Measurements from ENCODE around the gene NCR3LG1. TPM values are rescaled to one million over a fixed set of nuclear protein-coding genes. Genes with fewer than 3 reads are reported as not detected.
A peak's percentile ranks its signal among the peaks of the same experiment; 100 is the strongest.

The NCR3LG1 gene
- polyA plus RNA-seq, 10 donors: 0.23 to 0.53 (median 0.36) TPM

DNA sequence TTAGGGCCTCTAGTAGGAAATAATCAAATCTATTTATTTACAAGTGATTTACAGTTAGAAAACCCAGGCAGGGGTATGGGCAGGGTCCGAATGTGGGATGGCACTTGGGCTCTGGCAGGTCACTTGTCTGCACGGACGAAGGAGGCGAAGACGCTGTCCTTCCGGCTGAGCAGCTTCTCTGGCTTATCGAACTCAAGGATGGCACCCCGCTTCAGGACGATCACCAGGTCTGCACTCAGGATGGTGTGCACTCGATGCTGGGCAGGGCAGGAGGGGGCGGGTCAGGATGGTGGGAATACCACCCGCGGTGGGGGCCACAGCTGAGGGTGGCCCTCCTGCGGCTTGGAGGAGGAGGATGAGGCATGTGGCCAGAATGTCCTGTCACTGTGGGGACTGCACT lies 41.3 kb downstream of the NCR3LG1 start:
- no peak for DNase-seq

DNA sequence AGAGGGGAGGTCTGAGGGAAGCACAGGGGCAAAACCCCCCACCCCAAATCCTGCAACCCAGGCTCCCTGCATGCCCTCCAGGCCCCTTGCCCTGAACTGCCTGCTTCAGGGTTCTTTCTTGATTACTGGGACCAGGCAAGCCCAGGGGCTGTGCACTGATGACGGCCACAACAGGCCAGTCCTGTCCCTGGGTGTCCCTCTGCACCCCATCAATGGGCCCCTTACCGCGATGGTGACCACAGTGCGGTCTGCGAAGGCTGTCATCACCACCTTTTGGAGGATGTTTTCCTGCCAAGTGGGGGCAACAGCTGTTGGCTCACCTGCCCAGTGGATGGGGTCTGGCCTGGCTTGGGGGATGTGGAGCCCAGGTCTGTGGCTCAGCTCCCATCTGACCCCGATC lies 41.9 kb downstream of the NCR3LG1 start:
- no peak for DNase-seq

DNA sequence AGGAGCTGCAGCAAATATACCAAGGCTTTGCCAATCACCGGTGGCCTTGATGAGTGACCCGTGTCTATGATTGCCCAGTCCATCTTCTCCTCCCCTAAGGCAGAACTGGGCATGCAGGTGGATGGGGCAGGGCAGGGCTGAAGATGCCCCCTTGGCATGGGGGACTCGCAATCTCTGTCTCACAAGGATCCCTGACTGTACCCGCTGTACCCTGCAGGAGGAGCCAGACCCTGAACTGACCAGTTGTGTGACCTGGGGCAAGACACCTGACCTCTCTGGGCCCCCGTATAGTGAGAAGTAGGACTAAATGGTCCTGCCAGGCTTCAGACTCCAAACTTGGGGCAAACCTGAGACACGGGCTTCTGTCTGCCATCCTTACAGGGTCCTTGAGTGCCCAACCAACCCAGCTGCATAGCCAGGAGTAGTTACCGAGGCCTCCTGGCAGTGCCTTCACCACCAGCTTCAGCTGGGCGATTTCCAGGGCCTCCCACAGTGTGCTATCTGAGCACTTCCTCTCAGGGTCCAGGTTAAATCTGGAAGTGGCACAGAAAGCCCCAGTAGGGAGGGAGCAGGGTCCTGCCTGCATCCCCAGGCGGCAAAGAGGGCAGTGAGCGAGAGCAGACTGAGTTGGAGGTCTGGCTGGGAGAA lies 43.3 kb downstream of the NCR3LG1 start:
- no peak for DNase-seq

DNA sequence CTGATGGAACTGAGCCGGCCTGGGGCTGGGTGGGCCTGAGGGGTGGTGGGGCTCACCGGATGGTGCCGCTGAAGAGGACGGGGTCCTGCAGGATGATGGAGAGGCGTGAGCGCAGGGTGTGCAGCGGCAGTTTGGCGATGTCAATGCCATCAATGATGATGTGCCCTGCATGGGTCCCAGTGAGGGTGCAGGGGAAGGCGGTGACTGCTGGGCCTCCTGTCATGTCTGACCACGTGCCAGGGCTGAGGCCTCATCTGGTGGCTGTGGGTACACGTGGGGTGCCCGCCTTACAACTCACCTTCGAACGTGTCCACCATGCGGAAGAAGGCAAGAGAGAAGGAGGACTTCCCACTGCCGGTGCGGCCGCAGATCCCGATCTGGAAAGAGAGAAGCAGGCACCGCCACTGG lies 44.0 kb downstream of the NCR3LG1 start:
- no peak for DNase-seq

DNA sequence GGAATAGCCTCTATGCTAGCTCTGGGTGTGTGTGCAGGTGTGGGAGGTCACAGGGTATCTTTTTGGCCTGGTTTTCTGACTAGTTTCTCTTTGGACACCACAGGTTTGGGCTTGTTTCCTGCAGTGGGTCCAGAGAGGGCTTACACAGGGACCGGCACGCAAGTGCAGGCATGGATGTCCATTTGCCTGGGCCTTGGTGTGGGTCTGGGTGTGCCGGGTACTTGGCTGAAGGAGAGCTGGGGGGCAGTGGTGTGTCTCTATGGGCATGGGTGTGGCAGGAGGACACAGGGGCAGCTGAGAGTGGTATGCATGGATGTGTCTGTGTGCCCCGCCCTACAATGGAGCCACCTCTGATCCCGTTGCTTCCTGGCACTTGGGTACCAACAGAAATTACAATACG lies 44.4 kb downstream of the NCR3LG1 start:
- no peak for DNase-seq

DNA sequence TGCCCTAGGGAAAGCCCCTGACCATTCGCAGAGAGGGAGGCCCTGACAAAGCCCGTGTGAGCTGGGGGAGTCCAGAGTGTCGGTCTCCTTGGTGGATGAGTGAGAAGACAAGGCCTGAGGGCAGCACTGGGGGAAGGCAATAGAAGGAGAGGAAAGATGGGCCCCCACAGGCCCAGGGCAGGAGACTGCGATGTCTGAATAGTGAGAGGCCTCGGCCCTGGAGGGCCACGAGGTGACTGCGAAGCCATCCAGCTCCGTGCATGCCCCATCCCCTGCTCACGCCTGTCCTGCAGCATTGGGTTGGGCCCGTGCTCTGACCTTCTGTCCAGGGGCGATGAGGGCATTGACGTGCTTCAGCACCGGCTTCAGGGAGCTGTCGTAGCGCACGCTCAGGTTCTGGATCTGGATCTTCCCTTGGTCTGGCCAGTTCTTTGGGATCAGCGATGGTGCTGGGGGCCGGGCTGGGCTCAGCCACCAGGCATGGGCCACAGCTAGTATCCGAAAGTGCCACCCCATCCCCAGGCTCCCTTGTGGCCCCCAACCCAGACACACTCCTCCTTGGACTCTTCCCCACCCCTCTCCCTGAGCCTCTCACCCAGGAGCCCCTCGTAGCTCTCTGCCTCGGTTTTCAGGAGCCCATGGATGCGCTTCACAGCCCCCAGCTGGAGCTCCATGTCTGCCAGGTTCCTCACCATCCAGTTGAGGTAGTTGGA lies 45.2 kb downstream of the NCR3LG1 start:
- no peak for DNase-seq

DNA sequence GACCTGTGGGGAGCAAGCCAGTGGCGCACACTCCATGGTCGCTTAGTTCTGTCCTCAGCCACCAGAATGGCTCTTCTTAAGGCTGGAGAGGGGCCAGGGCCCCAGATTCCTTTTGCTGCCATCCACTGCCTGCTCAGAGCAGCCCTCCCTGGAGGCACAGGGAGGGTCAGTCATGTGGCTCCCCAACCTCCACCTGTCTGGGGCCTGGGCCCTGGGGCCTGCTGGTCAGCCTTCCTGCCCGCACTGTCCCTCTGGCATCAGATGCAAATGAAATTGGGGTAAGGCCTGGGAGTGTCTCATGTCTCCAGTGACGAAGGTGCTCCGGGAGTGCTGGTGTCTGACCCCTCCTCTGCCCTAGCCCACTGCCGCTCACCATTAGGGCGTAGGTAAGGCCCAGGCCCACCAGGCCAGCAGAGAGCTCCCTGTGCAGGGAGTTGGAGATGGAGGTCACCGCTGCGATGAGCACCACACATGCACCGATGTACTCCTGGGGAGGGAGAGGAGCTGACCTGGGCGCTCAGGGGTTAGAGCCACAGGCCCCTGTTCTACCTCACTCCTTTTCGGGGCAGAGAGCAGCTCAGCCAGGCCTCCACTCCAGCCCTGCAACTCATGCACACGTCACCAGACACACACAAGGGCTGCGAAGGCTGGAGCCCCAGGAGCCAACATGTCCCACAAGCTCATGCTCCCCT lies 45.9 kb downstream of the NCR3LG1 start:
- DNase-seq: no peak

DNA sequence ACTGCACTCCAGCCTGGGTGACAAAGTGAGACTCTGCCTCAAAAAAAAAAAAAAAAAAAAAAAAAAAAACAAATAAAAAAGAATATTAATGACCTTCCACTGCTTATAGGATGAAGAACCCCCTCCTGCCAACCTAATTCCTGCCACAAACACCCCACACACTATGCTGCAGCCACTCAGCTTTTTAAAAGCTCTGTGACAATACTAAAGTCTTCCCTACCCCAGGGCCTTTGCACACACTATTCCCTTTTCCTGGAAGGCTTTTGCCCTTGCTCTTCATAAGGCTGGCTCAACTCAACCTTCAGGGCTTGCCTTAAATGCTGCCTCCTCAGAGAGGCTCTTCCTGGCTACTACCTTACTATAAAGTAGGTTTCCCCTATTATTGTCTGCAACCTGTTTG lies 47.6 kb downstream of the NCR3LG1 start:
- DNase-seq: no peak

DNA sequence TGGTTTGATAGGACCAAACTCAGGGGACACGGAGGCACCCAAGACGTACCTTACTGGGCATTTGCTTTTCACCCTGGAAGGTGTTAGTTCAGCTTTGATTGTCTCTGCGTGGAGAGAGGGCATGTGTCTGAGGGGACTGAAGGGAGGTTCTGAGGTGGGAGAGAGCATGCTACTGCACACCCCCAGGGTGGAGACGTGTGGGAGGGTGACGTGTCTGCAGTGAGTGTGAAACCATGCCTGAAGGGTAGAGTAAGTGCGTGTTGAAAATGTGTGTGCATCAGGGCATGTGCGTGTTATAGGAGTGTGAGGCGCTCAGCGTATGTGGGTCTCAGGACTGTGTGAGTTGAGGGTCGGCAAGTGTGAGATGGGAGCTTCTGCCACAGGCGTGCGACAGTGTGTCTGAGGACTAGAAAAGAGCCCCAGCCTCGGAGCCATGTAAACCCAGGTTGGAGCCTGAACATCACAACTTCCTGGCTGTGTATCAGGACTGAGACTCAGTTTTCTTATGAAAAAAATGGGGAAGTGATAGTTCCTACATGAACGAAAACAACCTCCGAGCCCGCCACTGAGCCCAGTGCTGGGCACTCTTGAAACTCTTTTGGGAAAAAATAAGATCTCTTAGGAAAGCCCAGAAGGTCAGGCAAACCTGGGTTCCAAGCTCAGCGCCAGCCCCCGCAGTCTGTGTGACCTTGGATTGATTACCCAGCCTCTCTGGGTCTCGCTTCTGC lies 48.6 kb downstream of the NCR3LG1 start:
- no peak for DNase-seq

DNA sequence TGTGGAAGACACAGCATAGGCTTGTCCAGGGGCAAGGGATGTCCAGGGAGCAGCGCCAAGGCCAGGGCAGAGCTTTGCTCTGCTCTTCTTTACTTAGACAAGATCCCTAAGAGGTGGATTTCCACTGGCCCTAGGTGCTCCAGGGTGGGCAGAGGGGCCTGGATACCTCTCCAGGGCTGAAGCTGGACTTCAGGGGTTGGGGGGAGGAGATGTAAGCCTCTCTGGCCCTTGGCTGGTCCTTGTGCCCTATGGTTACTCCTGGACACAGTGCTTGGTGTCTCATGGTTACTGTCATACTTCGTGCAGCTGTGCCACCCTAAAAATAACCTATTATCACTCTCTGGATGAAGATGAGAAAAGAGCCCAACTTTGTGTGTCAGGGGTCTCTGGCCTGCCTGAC lies 49.7 kb downstream of the NCR3LG1 start:
- DNase-seq: no peak

DNA sequence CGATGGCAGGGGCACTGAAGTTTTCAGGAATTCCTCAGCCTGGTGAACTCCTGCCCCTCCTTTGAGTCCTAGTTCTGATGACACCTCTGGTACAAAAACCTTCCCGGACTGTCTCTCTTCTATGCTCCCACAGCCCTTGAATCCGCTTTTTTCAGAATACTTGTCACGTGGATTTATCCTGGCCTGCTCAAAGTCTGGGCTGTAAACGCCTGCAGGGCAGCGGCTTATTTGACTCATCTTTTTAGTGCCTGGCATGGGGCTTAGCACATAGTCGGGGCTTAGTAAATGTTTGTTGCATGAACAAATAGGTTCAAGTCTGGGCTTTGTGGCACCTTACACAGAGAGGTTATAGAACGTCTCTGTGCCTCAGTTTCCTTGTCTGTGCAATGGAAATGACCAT lies 50.2 kb downstream of the NCR3LG1 start:
- DNase-seq: no peak

DNA sequence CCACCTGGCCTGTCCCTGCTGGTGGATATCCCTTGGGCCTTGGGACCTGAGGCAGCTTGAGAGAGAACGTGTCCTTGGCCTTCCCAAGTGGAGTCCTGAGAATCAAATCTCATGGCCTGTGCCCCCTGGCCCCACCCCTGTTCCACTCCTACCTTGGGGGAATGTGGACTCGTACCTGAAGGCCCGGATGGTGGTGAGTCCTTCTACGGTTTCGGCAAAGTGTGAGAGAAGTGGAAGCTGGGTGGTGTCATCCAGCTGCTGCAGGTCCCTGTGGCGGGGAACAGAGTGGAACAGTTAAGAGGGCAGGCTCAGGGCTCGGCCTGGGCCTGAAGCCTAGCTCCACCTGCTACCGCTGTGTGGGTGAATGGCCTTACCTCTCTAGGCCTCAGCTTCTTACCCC lies 50.9 kb downstream of the NCR3LG1 start:
- no peak for DNase-seq

DNA sequence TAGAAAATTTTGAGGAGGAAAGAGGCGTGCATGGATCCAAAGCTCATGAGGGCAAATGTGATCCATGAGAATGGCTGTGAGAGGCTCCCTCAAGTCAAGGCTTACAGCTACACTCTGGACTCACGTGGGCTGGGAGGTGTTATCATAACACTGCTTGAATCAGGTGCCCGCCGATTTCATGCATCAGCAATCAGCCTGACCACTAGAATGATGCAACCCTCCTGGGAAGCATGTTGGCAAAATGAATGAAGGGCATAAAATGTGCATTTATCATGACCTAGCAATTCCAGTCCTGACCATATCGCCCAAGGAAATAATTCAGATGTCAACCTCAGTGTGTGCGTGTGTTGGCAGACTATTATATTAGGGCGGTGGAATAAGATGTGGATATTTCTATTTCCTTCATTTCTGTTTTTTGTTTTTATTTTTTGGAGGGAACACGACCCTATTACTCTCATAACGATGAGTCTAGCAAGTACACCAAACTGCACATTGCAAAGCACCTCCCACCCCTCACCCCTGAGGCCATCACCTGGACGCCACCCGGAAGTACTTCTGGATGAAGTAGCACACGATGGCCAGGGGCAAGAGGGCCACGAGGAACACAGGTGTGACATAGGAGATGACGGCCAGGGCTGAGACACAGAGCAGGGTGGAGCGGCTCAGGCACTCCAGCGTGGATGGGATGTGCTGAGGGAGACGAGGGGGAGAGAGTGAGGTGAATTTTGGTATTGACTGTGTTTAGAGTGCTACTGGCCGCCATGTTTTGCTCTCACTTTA lies 52.6 kb downstream of the NCR3LG1 start:
- DNase-seq: no peak

DNA sequence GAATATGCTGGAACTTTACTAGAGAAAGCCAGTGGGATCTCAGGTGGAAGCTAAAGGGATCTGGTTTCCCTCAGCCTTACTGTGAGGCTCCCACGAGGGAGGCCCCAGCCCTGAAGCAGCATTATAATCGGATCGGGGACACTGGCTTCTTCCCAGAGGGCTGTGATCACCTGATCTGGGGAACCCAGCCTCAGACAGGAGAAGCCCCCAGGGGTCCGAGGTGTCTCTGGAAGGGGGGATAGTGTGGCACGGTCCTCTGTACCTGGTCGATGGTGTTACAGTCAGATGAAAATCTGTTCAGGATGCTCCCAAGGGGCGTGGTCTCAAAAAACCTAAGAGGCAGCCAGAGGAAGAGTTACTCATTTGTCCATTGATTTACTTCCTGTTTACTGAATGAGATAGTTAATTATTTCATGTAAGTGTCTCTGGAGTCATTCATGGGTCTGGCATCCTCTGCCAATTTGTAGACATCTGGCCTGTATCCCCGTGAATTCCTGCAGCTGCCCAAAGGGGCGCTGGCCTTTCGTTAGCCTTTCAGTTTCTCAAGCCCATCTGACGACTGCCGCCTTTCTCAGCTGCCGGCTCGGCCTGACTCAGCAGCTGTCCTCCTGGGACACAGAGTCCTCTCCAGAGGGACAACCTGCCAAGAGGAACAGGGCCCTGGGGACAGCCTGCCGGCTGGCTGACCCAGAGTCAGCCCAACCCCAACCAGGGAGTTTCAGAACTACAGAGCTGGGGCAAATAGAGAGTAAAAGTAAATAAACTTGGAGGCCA lies 53.8 kb downstream of the NCR3LG1 start:
- DNase-seq: peak; percentile 18 to 49 (median 48)

DNA sequence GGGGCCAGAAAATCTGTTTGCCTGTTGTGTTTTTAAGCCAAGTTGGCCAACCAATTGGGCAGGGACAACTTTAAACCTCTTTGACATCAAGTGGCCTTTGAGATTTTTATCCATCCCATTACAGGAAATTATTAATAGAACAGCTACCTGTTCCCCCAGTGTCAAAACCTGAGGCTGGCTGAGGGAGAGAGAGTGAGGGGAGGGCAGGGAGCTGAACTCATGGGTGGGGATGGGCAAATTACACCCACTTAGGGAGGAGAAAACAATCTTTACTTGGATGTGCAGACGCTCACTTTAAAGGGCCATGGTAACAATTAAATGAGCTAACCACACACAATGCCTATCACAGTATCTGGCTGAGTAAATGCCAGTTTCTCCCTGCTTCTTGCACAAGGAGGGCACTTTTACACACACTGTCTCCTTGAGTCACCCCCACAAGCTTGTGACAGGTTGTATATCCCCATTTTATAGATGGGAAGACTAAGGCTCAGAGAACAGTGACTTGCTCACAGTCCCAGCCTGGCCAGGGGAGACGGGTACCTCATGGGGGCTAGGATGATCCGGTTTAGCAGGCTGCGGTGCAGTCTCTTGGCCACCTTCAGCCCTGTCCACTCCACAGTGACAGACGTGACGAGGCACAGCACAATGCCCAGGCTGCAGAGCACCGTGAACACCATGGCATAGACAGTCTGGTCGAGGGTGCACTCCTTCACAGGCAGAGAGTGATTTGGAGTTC lies 54.6 kb downstream of the NCR3LG1 start:
- DNase-seq: no peak

DNA sequence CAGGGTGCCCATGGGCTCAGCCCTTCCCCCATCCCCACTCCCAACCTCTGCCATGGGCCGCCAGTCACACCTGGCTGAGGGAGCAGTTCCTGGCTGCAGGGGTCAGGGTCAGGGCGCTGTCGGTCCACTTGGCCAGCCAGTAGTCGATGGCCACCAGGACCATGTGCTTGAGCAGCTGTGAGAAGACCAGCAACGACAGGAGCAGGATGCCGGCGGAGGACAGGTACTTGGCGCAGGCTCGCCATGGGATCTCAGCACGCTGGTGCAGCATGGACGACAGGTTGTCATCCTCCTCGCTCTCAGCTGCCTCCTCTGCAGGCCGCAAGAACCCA lies 55.2 kb downstream of the NCR3LG1 start:
- DNase-seq: no peak

DNA sequence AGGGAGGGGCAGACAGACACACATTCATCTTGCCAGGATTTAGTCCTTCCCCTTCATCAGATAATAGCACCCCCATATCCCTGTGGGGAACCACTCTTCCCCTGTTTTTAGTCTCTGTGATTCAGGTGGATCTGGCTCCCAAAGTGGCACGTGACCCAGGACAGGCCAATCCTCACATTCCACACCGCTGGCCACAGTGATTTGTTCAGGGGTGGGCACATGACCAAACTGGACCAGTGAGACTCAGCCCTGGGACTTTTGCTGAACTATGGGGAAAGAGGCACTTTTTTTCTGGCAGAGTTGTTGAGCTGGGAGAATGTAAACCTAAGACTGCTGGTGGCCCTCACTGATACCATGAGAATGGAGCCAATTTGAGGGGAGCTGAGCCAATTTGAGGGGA lies 56.0 kb downstream of the NCR3LG1 start:
- no peak for DNase-seq

DNA sequence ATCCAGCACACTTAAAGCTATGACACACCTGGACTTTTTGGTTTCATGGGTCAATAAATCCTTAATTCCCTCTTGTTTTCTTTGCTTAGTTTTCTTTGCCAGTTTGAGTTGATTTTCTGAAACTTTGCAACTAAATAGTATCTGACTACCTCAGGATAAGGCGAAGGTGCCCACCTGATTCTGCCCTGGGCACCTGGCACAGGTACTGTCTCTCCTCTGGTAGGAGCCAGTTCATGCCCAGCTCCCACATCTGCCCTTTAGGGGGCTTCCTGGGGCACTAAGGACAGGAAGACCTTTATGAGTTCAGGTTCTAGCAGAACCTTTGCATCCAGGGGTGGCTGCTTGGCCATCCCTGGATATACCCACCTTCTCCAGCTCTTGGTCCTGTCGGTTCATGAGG lies 56.4 kb downstream of the NCR3LG1 start:
- DNase-seq: no peak

DNA sequence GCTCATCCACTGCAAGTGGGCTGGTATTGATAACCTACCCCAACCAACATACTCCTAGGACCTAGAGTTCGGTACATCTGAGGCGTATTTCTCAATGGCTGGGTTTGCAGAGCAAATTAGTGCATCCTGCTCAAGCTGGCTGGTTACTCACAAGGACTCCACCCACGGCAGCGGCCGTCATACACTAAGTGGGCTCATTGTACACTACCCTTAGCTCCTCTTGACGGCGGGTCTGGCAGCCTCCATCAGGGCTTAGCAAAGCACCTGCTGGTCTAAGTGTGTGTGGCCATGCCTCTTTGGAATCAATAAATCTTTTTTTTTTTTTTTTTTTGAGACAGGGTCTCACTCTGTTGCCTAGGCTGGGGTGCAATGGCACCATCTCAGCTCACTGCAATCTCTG lies 57.0 kb downstream of the NCR3LG1 start:
- no peak for DNase-seq

All from muscle of back (tissue), 11 donors.